C4-2B (cell line): ENCODE measurements around the gene STXBP1.

ENCODE experiments used
- H3K27ac ChIP-seq: fragments of 450-650 bp; 2 replicates; pipeline ENCODE4 v1.5.1; 2017
- CTCF ChIP-seq: fragments of 450-650 bp; conservative IDR thresholded peaks from 2 replicates; pipeline ENCODE4 v1.5.1; 2017; ENCODE audit warnings: mild to moderate bottlenecking
- ZFX ChIP-seq: fragments of 450-650 bp; IDR thresholded peaks from 2 replicates; pipeline ENCODE4 v1.6.1; 2017

The STXBP1 gene

GRCh38 chr9:127567035-127567729 lies 44.9 kb upstream of the STXBP1 start:
- no peak for TF ChIP-seq CTCF
- TF ChIP-seq ZFX = no peak
- H3K27ac ChIP-seq = peak overlapping the region; percentile 98

GRCh38 chr9:127567730-127568617 lies 44.1 kb upstream of the STXBP1 start:
- peak overlapping the region; percentile 98 for H3K27ac ChIP-seq
- peak; percentile 72; the same call in 1 of the 2 replicates for TF ChIP-seq ZFX
- no peak for TF ChIP-seq CTCF

GRCh38 chr9:127568618-127568970 lies 43.5 kb upstream of the STXBP1 start:
- TF ChIP-seq CTCF (no peak), ZFX (no peak)
- H3K27ac ChIP-seq = peak overlapping the region; percentile 98

GRCh38 chr9:127568971-127569885 lies 42.8 kb upstream of the STXBP1 start:
- H3K27ac ChIP-seq = peak overlapping the region; percentile 98

GRCh38 chr9:127569886-127570401 lies 42.1 kb upstream of the STXBP1 start:
- peak overlapping the region; percentile 98 for H3K27ac ChIP-seq
- TF ChIP-seq CTCF = no peak
- no peak for TF ChIP-seq ZFX

More at GRCh38 chr9:127568971-127569885, 42.8 kb upstream of the STXBP1 start:
- no peak for TF ChIP-seq CTCF
- TF ChIP-seq ZFX = no peak

- TF ChIP-seq CTCF = no peak
- no peak for TF ChIP-seq ZFX
- peak overlapping the region; percentile 98 for H3K27ac ChIP-seq
Measured at GRCh38 chr9:127570533-127571111, 41.5 kb upstream of the STXBP1 start.
